A549 (cell line): ENCODE measurements around the gene FAM3B. TPM values are rescaled to one million over a fixed set of nuclear protein-coding genes. Genes with fewer than 3 reads are reported as not detected.

Source experiments
- ATAC-seq, 2 experiments: fragments of 200-7000 bp in 1 of 2; fragments of >200 bp in 1 of 2; cut with Nextera tagmentation in 1 of 2; cut with Tn5 transposase in 1 of 2; 3 replicates each; pipeline versions ENCODE4 v1.8.0 to v1.9.1; 2018 to 2020; ENCODE audit warnings: mild to moderate bottlenecking in 1 of 2, moderate library complexity in 1 of 2
- CTCF ChIA-PET: fragments of 300-600 bp; sonication (Branson Sonifier 250); formaldehyde crosslinking; extraction: SDS; loops from one replicate; lab custom pipeline; 2021; ENCODE audit warnings: antibody characterized with exemption, inconsistent platforms; lab: Yijun Ruan, JAX
- POLR2A ChIA-PET: fragments of 350-600 bp; formaldehyde crosslinking; extraction: SDS; loops from one replicate; lab custom pipeline; 2021; ENCODE audit warnings: antibody characterized with exemption, inconsistent platforms; lab: Yijun Ruan, JAX
- DNase-seq, 2 experiments: peaks; one replicate each; pipeline versions ENCODE4 v3.0.0 to v3.0.0-alpha.2; 2011 to 2016; ENCODE audit warnings: low read depth in 1 of 2, low spot score in 1 of 2
- FAIRE-seq: peaks from 2 replicates; lab custom pipeline; 2011; peaks lifted over from hg19 to GRCh38; lab: Jason Lieb, UNC
- H3K27ac ChIP-seq, 2 experiments: fragments of >200 bp; sonication (Bioruptor Twin); formaldehyde crosslinking; 3 replicates each; pipeline ENCODE4 v1.5.1; 2016 to 2017
- H3K4me1 ChIP-seq: fragments of >200 bp; sonication (Bioruptor Twin); formaldehyde crosslinking; 3 replicates; pipeline ENCODE4 v1.6.1; 2016
- H3K4me2 ChIP-seq: fragments of >200 bp; sonication (Bioruptor Twin); formaldehyde crosslinking; 3 replicates; pipeline ENCODE4 v1.6.1; 2016
- H3K4me3 ChIP-seq: fragments of >200 bp; sonication (Bioruptor Twin); formaldehyde crosslinking; 3 replicates; pipeline ENCODE4 v1.5.1; 2016
- H3K9me3 ChIP-seq: fragments of >200 bp; sonication (Bioruptor Twin); formaldehyde crosslinking; 3 replicates; pipeline ENCODE4 v1.6.1; 2016
- CBX2 ChIP-seq: fragments of 200-600 bp; sonication (generic); IDR thresholded peaks from 2 replicates; pipeline ENCODE4 v1.6.1; 2016; ENCODE audit warnings: low read depth, mild to moderate bottlenecking, borderline replicate concordance
- EHF ChIP-seq: fragments of 250-450 bp; sonication (Bioruptor Pico); IDR thresholded peaks from 2 replicates; pipeline ENCODE4 v1.5.0; 2020; ENCODE audit warnings: mild to moderate bottlenecking
- EHMT2 ChIP-seq: fragments of 200-600 bp; sonication (generic); IDR thresholded peaks from 2 replicates; pipeline ENCODE4 v1.6.1; 2016; ENCODE audit warnings: antibody characterized with exemption, low read depth, mild to moderate bottlenecking, moderate library complexity
- ELK1 ChIP-seq: fragments of 150-350 bp; IDR thresholded peaks from 2 replicates; pipeline ENCODE4 v1.6.1; 2014; ENCODE audit warnings: low read depth, mild to moderate bottlenecking, low read length
- ESRRA ChIP-seq: fragments of 150-350 bp; IDR thresholded peaks from 2 replicates; pipeline ENCODE4 v1.6.1; 2014; ENCODE audit warnings: mild to moderate bottlenecking, low read length, borderline replicate concordance
- HDAC2 ChIP-seq: fragments of 200-600 bp; sonication (generic); IDR thresholded peaks from 2 replicates; pipeline ENCODE4 v1.6.1; 2016
- HEYL ChIP-seq: fragments of 250-450 bp; sonication (Bioruptor Pico); IDR thresholded peaks from 2 replicates; pipeline ENCODE4 v1.8.0; 2021; ENCODE audit warnings: mild to moderate bottlenecking, moderate library complexity
- HOXB13 ChIP-seq: fragments of 250-450 bp; sonication (Bioruptor Pico); IDR thresholded peaks from 2 replicates; pipeline ENCODE4 v1.5.0; 2020; ENCODE audit warnings: low read depth, mild to moderate bottlenecking, moderate library complexity
- KDM1A ChIP-seq: fragments of 200-600 bp; sonication (generic); IDR thresholded peaks from 2 replicates; pipeline ENCODE4 v1.6.1; 2016; ENCODE audit warnings: low read depth, mild to moderate bottlenecking
- MAZ ChIP-seq: fragments of 150-350 bp; IDR thresholded peaks from 2 replicates; pipeline ENCODE4 v1.6.1; 2014; ENCODE audit warnings: antibody characterized with exemption, low read depth, low read length, borderline replicate concordance
- NR3C1 ChIP-seq: fragments of >200 bp; sonication (Bioruptor Twin); formaldehyde crosslinking; IDR thresholded peaks from 3 replicates; pipeline ENCODE4 v1.6.1; 2017
- PHF8 ChIP-seq: fragments of 200-600 bp; sonication (generic); IDR thresholded peaks from 2 replicates; pipeline ENCODE4 v1.6.1; 2016; ENCODE audit warnings: low read depth, mild to moderate bottlenecking, antibody characterized with exemption, moderate library complexity, borderline replicate concordance
- POLR2A ChIP-seq: IDR thresholded peaks from 2 replicates; pipeline ENCODE4 v1.6.1; 2012; ENCODE audit warnings: mild to moderate bottlenecking, low read length
- POLR2AphosphoS2 ChIP-seq: conservative IDR thresholded peaks from 2 replicates; pipeline ENCODE4 v1.6.1; 2012; ENCODE audit warnings: low read length, improper control_type of control experiment, inconsistent platforms
- RAD21 ChIP-seq, 2 experiments: fragments of >200 bp in 1 of 2; sonication (Bioruptor Twin) in 1 of 2; formaldehyde crosslinking in 1 of 2; IDR thresholded peaks in 1 of 2; conservative IDR thresholded peaks in 1 of 2; 2 replicates in 1 of 2; 3 replicates in 1 of 2; pipeline ENCODE4 v1.6.1; 2012 to 2018; ENCODE audit warnings: inconsistent platforms in 1 of 2
- RCOR1 ChIP-seq: fragments of 150-350 bp; IDR thresholded peaks from 2 replicates; pipeline ENCODE4 v1.6.1; 2014; ENCODE audit warnings: antibody characterized with exemption, low read length, low read depth
- ZC3H11A ChIP-seq: fragments of 450-650 bp; IDR thresholded peaks from 2 replicates; pipeline ENCODE4 v1.6.1; 2014; ENCODE audit warnings: antibody characterized with exemption, mild to moderate bottlenecking
- WGBS: methylation state at CpG from one replicate; pipeline ENCODE4 v1.1.6; 2017; ENCODE audit errors: missing lambda C conversion rate; 5-methylcytosine and 5-hydroxymethylcytosine counted together
- polyA plus RNA-seq, 4 experiments: library from polyadenylated mRNA; depleted of rRNA in 3 of 4; stranded (reverse); fragments of >200 nt; fragmentation: RNase III in 1 of 4; extraction: RNeasy Plus Mini Kit Qiagen cat#74134 plus additional on column Dnase treatment in 1 of 4; gene quantifications; 2 replicates in 3 of 4; 3 replicates in 1 of 4; pipeline ENCODE4 v1.2.3, GENCODE V29; 2011 to 2017
- TF ChIP-seq, protein P1 (sequence below): fragments of 250-450 bp; sonication (Bioruptor Pico); IDR thresholded peaks from 2 replicates; pipeline ENCODE4 v1.5.0; 2021; ENCODE audit warnings: mild to moderate bottlenecking, moderate library complexity, borderline replicate concordance
- TF ChIP-seq, protein P2 (sequence below): fragments of 450-650 bp; IDR thresholded peaks from 2 replicates; pipeline ENCODE4 v1.6.1; 2014; ENCODE audit warnings: antibody characterized with exemption
- TF ChIP-seq, protein P3 (sequence below): fragments of >200 bp; sonication (Bioruptor Twin); formaldehyde crosslinking; IDR thresholded peaks from 2 replicates; pipeline ENCODE4 v1.6.1; 2016

FAM3B gene
- polyA plus RNA-seq, 2 of the 4 experiments (the other 2 are of a cell fraction) = not detected

DNA sequence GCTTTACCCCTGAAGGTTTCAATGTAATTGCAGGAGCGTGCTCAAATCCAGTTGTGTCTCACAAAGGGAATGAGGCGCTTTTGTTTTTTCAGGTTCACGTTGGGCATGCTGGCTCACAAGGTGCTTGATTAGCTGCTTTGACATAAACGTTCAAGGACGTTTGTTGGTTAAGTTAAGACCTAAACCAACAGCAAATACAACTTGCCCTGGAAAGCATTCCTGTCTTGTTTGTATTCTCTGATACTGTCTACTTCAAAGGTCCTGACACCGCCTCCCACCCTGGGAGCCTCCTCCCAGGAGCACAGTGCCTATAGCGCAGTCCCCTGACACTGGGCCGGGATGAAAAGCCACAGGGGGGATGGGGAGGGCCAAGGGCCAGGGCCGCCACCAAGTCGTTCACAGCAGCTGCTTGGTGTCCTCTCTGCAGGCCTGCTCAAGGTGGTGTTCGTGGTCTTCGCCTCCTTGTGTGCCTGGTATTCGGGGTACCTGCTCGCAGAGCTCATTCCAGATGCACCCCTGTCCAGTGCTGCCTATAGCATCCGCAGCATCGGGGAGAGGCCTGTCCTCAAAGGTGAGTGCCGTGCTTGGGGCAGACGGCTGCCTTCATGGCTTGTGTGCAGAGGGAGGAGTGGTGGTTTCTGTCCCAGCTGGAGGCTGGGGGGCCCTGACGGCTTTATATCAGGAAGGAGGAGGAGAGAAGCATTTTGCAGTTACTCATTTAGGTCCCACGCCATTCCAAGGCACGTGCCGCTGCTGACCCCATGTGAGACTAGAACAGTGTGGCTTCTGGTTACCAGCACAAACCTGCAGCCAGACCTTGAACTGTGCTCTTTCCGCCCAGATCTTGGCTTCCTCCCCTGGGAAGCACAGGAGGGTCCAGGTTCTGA, 6.1 kb downstream of the FAM3B start:
- Histone ChIP-seq H3K9me3 (no peaks in the 10 kb centered on the region), H3K4me2 (no peak overlapping the region)
- DNase-seq = no peak
- FAIRE-seq = no peak
- CTCF ChIA-PET = interaction anchor here (1.9 kb wide), 1 partner anchor 39 kb away, joined by 8 read pairs; no protein-coding TSS in a partner anchor
- TF ChIP-seq EHMT2 (no peak), CBX2 (no peak), POLR2A (no peak), EHF (CRISPR knock-in tag) (no peak), PHF8 (no peak), HOXB13 (no peak)
- TF ChIP-seq, protein P1, sequence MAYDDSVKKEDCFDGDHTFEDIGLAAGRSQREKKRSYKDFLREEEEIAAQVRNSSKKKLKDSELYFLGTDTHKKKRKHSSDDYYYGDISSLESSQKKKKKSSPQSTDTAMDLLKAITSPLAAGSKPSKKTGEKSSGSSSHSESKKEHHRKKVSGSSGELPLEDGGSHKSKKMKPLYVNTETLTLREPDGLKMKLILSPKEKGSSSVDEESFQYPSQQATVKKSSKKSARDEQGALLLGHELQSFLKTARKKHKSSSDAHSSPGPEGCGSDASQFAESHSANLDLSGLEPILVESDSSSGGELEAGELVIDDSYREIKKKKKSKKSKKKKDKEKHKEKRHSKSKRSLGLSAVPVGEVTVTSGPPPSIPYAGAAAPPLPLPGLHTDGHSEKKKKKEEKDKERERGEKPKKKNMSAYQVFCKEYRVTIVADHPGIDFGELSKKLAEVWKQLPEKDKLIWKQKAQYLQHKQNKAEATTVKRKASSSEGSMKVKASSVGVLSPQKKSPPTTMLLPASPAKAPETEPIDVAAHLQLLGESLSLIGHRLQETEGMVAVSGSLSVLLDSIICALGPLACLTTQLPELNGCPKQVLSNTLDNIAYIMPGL (CRISPR knock-in tag) = no peak
- TF ChIP-seq, protein P2, sequence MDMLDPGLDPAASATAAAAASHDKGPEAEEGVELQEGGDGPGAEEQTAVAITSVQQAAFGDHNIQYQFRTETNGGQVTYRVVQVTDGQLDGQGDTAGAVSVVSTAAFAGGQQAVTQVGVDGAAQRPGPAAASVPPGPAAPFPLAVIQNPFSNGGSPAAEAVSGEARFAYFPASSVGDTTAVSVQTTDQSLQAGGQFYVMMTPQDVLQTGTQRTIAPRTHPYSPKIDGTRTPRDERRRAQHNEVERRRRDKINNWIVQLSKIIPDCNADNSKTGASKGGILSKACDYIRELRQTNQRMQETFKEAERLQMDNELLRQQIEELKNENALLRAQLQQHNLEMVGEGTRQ = no peak
- TF ChIP-seq, all 56 proteins: peak for 0
- POLR2A ChIA-PET = no interaction called here
- Histone ChIP-seq H3K4me3 (no peak overlapping the region), H3K4me1 (no peaks in the 10 kb centered on the region), H3K27ac (no peak overlapping the region)
- WGBS = 58% methylated on average over 22 of the region's 23 CpGs
- no peak for ATAC-seq

GRCh38 chr21:41325138-41325912, 8.7 kb downstream of the FAM3B start:
- 68% methylated on average over 7 of the region's 7 CpGs for WGBS
- ChIA-PET POLR2A (no interaction called here), CTCF (interaction anchor here (1.5 kb wide), 1 partner anchor 42 kb away, joined by 5 read pairs; no protein-coding TSS in a partner anchor)
- DNase-seq (no peak), ATAC-seq (no peak), FAIRE-seq (no peak)
- no peak overlapping the region for H3K27ac ChIP-seq
- no peak for TF ChIP-seq KDM1A
- no peak for TF ChIP-seq ESRRA
- no peak for TF ChIP-seq ELK1
- TF ChIP-seq NR3C1 = no peak
- no peak for TF ChIP-seq RCOR1
- TF ChIP-seq, protein P1 (CRISPR knock-in tag) = no peak
- no peak for TF ChIP-seq ZC3H11A
- no peak for TF ChIP-seq MAZ
- TF ChIP-seq, protein P3, sequence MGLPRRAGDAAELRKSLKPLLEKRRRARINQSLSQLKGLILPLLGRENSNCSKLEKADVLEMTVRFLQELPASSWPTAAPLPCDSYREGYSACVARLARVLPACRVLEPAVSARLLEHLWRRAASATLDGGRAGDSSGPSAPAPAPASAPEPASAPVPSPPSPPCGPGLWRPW = no peak
- no peak for TF ChIP-seq EHF (CRISPR knock-in tag)
- TF ChIP-seq RAD21 (conservative IDR thresholded peaks at IDR 0.05 in 1 of 2, IDR thresholded peaks at IDR 0.05 in 1 of 2) = no peak
- no peak for TF ChIP-seq HEYL (CRISPR knock-in tag)
- TF ChIP-seq POLR2AphosphoS2 = no peak
- TF ChIP-seq HDAC2 = no peak
- no peaks in the 10 kb centered on the region for H3K9me3 ChIP-seq
- no peaks in the 10 kb centered on the region for H3K4me1 ChIP-seq
- no peak overlapping the region for H3K4me3 ChIP-seq
- no peak overlapping the region for H3K4me2 ChIP-seq
